ENCODE data around the gene NEUROG3. TPM values are rescaled to one million over a fixed set of nuclear protein-coding genes. Genes with fewer than 3 reads are reported as not detected.
A peak's percentile ranks its signal among the peaks of the same experiment; 100 is the strongest.

NEUROG3 gene
- total RNA-seq, 3 donors from 2014 or later (not counting 1 experiment from before 2014, with no cell fraction given) = not detected

- DNase-seq = peak in 1 of 2 donors; percentile 11
- H3K27me3 ChIP-seq (ENCODE audit: control insufficient read depth, insufficient read depth, low read length) = peaks cover 62% of the 10 kb centered on the region
- H3K4me3 ChIP-seq (ENCODE audit: low read length) = no peak overlapping the region
- 2% methylated on average over 12 of the region's 12 CpGs for WGBS (ENCODE audit: insufficient coverage)
- Mint-ChIP-seq H3K27me3 (ENCODE audit: low read depth in 2 of 2) (peaks cover 53 to 70% of the 10 kb centered on the region in 2 donors), H3K36me3 (no peaks in the 10 kb centered on the region), H3K4me1 (peaks cover 14 to 19% of the 10 kb centered on the region in 2 donors), H3K4me3 (peak overlapping the region; percentile 45), H3K9me3 (no peaks in the 10 kb centered on the region), H3K27ac (no peak overlapping the region)
- H3K36me3 ChIP-seq (ENCODE audit: control insufficient read depth, insufficient read depth, low read length) = no peaks in the 10 kb centered on the region
- no peak overlapping the region for H3K27ac ChIP-seq (ENCODE audit: low read length)
- intact Hi-C loops (cut with micrococcal nuclease) = no loop called here
- H3K4me1 ChIP-seq (ENCODE audit: control insufficient read depth, insufficient read depth, low read length) = peaks cover 29% of the 10 kb centered on the region
- TF ChIP-seq CTCF (IDR thresholded peaks at IDR 0.05) = no peak
- no peaks in the 10 kb centered on the region for H3K9me3 ChIP-seq (ENCODE audit: control insufficient read depth, insufficient read depth, low read length)
- peak in 1 of 3 donors; percentile 18 for ATAC-seq
Measured at GRCh38 chr10:69574571-69574978, 1.4 kb upstream of the NEUROG3 start.

- no peak for TF ChIP-seq CTCF (IDR thresholded peaks at IDR 0.05)
- Mint-ChIP-seq H3K9me3 (no peaks in the 10 kb centered on the region), H3K27ac (no peak overlapping the region), H3K27me3 (ENCODE audit: low read depth in 2 of 2) (peaks cover 60 to 71% of the 10 kb centered on the region in 2 donors), H3K4me1 (peaks cover 14 to 19% of the 10 kb centered on the region in 2 donors), H3K36me3 (no peaks in the 10 kb centered on the region), H3K4me3 (peak overlapping the region; percentile 78)
- H3K27ac ChIP-seq (ENCODE audit: low read length) = no peak overlapping the region
- peak in 2 of 3 donors; percentile 16 to 49 for ATAC-seq
- DNase-seq = peak in 1 of 2 donors; percentile 23
- H3K36me3 ChIP-seq (ENCODE audit: control insufficient read depth, insufficient read depth, low read length) = no peaks in the 10 kb centered on the region
- H3K9me3 ChIP-seq (ENCODE audit: control insufficient read depth, insufficient read depth, low read length) = no peaks in the 10 kb centered on the region
- H3K4me1 ChIP-seq (ENCODE audit: control insufficient read depth, insufficient read depth, low read length) = peaks cover 29% of the 10 kb centered on the region
- peaks cover 72% of the 10 kb centered on the region for H3K27me3 ChIP-seq (ENCODE audit: control insufficient read depth, insufficient read depth, low read length)
- peak overlapping the region; percentile 20 for H3K4me3 ChIP-seq (ENCODE audit: low read length)
- WGBS (ENCODE audit: insufficient coverage) = 3% methylated on average over 85 of the region's 85 CpGs
- intact Hi-C loops (cut with micrococcal nuclease) = no loop called here
Measured at GRCh38 chr10:69572159-69573055, 815 bp downstream of the NEUROG3 start.

DNA sequence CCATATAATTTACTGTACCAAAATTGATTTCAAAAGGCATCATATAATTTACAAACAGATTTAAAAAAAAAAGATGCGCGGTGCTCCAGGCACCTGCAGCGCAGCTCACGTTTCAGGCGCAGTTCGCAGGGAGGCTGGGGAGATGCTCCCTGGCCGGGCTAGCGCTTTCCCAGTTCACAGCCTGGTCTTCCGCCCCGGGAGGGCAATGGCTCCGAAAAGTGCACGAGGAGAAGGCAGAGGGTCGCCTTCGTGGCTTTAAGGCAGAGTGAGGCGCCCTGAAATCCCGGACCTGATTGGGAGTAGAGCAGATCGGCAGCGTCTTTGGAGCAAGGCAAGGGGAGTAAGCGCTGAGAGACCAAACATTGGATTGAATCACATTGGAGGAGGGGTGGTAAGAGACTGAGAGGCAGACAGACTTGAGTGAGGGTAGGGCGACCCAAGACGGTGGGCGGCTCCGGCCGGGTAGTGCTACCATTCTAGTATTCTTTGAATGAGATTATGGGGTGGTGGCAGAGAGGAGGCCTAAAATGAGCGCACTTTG lies 1.5 kb downstream of the NEUROG3 start:
- WGBS (ENCODE audit: insufficient coverage) = 4% methylated on average over 25 of the region's 25 CpGs
- Histone ChIP-seq H3K27ac (ENCODE audit: low read length) (no peak overlapping the region), H3K9me3 (ENCODE audit: control insufficient read depth, insufficient read depth, low read length) (no peaks in the 10 kb centered on the region), H3K27me3 (ENCODE audit: control insufficient read depth, insufficient read depth, low read length) (peaks cover 72% of the 10 kb centered on the region), H3K4me3 (ENCODE audit: low read length) (no peak overlapping the region), H3K4me1 (ENCODE audit: control insufficient read depth, insufficient read depth, low read length) (peaks cover 29% of the 10 kb centered on the region), H3K36me3 (ENCODE audit: control insufficient read depth, insufficient read depth, low read length) (no peaks in the 10 kb centered on the region)
- peaks cover 67 to 73% of the 10 kb centered on the region in 2 donors for H3K27me3 Mint-ChIP-seq (ENCODE audit: low read depth in 2 of 2)
- H3K27ac Mint-ChIP-seq = no peak overlapping the region
- H3K4me1 Mint-ChIP-seq = peaks cover 14 to 19% of the 10 kb centered on the region in 2 donors
- intact Hi-C loops (cut with micrococcal nuclease) = no loop called here
- H3K9me3 Mint-ChIP-seq = no peaks in the 10 kb centered on the region
- no peak for TF ChIP-seq CTCF (IDR thresholded peaks at IDR 0.05)
- no peak for ATAC-seq
- peak overlapping the region; percentile 69 for H3K4me3 Mint-ChIP-seq
- no peak for DNase-seq
- H3K36me3 Mint-ChIP-seq = no peaks in the 10 kb centered on the region
